ENCODE measurements around the gene CCDC192.
"Not testable (repeated sequence)": the region's sequence is repeated elsewhere in the genome, so short reads cannot be mapped to it uniquely, and the experiment has no call there.

The CCDC192 gene

GRCh38 chr5:127702926-127703561, at the start of gene CCDC192:
Gene CCDC192, plus strand, starts transcription at chr5:127703391. Its CDS starts 55 bp downstream, at chr5:127703446.
- FAIRE-seq: no peak

- no peak for FAIRE-seq
These were observed 46.4 kb upstream of the CCDC192 start for GRCh38 chr5:127656825-127657224.

- FAIRE-seq: no peak
These were observed 43.0 kb upstream of the CCDC192 start for GRCh38 chr5:127660047-127660733.

GRCh38 chr5:127664093-127664492, 39.1 kb upstream of the CCDC192 start:
- no peak for FAIRE-seq

DNA sequence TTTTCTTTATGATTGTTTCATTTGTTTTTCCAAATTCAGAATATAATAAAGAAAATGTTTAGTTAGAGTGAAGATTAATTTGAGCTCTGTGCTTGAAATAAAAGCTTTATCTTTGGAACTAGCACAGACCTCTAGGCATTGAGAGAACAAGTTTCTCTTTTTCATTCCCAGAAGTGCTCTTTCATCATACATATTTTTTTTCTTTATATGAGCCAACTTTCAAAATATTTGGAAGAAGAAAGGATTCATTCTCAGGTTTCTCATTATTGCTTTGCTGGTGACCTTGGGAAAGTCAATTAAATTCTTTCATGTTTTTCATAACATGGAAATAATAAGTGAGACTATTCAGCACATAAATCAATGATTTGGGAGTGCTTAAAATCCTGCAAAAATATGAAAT, 37.5 kb upstream of the CCDC192 start:
- FAIRE-seq: no peak

DNA sequence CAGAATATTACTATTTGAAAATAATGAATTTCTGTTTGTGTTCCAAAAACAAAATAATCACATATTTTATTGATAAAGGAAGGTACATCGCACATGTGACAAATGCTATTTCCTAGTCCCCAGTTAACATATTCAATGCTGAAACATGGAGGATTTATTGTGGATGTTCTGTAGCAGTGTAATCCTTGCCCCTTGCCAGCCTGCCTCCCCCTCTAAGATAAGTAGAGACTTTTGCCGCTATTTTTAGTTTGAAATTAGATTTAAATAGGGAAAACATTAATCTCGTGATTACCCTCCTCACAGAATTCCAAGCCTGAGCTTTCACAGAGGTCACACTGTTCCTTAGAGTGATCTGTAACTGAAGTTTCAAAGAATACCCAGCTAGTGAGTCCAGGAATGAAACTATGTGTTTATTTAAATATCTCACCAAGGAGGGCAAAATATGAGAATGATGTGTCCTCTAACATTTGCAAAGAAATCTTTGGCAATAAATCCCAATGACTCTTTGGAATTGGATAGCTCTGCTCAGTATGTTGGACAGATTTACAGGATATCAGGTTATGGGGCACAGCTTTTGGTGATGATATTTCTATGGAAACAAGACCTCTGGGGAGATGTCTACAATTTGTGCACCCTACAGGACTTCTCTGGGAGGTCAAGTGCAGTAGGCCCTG, 37.0 kb upstream of the CCDC192 start:
- no peak for FAIRE-seq

DNA sequence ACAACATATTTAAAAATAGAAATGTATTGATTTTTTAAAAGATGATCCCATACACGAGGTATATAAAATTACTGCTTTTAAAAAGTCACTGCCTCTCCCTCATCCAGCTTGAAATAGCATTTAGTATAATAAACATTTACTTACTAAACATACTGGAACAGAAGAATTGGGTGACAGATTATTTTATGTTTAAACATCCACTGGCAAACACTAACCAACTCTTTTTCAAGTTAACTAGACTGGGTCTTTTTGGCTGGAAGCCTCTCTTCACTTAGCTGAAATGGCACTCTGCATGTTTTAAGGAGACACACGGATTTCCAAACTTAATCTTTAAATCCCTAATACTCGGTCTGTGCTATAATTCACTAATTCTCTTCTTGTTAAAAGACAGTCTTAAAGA, 35.3 kb upstream of the CCDC192 start:
- no peak for FAIRE-seq

DNA sequence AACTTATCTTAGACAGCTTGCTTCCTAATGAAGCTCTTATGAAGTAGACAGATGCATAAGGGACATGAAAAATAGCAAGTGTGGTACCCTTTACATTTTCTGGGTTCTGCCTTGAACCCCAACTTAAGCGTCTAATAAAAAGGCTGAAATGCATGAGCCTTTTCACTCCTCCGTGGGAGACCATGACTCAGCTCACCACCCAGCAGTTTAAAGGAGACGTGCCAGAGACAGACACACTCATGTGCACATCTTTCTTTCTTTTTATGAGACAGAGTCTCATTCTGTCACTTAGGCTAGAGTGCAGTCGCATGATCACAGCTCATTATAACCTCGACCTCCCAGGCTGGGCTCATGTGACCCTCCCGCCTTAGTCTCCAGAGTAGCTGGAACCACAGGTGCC, 32.0 kb upstream of the CCDC192 start:
- FAIRE-seq: no peak

- FAIRE-seq: no peak
These were observed 29.9 kb upstream of the CCDC192 start for GRCh38 chr5:127673117-127673800.

GRCh38 chr5:127676951-127677350, 26.2 kb upstream of the CCDC192 start:
- not testable (repeated sequence) for FAIRE-seq

- FAIRE-seq: not testable (repeated sequence)
These were observed 23.4 kb upstream of the CCDC192 start for GRCh38 chr5:127679691-127680330.

- no peak for FAIRE-seq
These were observed 22.6 kb upstream of the CCDC192 start for GRCh38 chr5:127680595-127680994.

DNA sequence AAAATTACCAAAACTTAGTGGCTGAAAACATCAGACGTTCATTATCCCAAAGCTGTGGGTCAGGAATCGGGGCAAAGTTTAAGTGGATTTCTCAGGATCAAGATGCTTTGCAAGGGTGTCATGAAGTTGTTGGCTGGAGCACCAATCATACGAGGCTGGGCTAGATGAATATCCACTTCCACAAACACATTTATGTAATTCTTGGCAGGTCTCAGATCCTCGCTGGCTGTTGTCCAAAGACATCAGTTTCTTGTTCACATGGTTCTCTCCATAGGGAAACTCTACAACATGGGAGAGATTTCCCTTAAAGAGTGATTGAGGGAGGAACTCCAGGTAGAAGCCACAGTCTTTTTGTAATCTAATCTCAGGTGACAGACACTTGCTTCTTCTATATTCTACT, 20.2 kb upstream of the CCDC192 start:
- FAIRE-seq: no peak

DNA sequence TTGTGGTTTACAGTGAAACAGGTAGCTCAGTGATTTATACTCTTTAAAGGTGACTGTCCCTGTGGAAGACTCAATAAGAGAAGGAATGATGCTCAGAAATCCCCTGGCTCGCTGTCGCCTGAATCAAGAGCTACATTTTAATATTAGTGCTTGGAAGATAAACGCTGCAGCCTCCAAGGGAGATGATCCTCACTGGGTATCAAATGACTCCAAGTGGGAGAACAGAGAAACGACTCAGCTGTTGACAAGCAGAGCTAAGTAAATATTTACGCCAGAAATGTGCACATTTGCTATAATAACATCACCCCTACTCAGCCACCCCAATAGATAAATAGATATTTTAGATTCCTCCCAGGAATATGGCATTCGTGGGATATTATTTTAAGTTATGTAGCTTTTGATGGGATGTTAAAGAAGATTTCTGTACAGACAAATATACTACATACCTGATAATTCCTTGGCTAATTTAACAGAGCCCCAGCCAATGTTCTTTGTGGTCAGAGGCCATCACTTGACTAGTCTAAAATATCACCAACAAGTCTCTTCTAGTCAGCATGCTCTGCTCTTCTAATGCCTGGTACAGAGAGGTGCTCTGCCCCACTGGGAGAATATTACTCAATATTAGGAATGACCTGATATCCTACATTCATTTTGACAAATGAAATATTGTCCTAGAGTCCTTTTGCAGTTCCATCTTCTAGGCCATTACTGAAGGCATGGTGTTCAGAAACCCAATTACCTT, 18.3 kb upstream of the CCDC192 start:
- no peak for FAIRE-seq

GRCh38 chr5:127685662-127686061, 17.5 kb upstream of the CCDC192 start:
- no peak for FAIRE-seq

DNA sequence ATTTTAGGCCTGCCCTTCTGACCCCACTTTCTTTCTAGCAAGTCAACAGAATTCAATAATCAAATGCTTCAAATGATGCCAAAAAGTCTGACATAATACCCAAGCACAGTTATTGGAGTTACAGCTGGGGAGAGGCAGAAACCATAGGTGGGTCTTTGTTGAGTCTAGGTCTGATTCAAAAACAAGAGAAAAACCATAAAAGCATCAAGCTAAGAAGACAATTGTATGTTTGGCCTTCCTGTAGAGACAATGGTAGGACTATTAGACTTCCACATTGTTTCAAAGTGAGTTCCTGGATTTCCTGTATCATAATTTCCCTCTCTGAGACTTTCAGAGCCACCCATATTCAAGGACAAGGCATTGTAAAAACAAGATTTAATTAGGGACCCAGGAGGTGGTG, 16.8 kb upstream of the CCDC192 start:
- no peak for FAIRE-seq

GRCh38 chr5:127694518-127695171, 8.5 kb upstream of the CCDC192 start:
- no peak for FAIRE-seq

DNA sequence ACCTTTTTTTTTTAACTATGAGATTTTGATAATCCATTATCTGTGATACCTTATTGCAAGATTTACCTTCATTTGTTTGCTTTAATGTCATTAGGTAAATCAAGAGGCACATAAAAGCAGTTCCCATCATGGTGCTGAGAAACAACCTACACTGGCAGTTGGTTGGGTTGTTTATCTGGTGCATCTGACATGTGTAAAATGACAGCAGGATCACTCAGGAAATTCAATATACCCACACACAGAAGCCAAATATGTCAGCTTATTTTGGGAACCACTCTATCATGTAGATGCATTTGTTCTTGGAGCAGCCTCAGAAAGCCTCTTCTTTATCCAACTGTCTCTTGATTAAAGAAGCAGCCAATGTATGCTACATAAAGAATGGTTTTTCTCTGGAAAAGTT, 7.8 kb upstream of the CCDC192 start:
- no peak for FAIRE-seq

DNA sequence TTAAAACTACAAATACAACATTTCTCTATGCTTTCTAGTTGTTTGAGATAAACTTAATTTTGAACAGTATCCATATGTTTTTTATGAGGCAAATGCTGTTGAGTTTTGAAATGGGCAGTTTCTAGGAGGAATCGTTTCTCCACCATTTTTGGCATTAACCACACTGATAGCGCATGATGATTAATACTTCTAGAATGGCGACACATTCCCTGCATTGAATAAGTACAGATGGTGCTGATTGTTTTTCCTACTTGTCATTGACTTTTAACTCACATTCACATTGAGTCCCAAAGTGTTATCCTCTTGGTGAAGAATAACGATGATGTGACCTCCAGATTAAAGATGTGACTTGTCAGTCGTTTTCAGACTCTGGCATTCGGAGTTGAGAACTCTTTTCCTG, 6.5 kb upstream of the CCDC192 start:
- no peak for FAIRE-seq

GRCh38 chr5:127697894-127698600, 5.1 kb upstream of the CCDC192 start:
- no peak for FAIRE-seq

DNA sequence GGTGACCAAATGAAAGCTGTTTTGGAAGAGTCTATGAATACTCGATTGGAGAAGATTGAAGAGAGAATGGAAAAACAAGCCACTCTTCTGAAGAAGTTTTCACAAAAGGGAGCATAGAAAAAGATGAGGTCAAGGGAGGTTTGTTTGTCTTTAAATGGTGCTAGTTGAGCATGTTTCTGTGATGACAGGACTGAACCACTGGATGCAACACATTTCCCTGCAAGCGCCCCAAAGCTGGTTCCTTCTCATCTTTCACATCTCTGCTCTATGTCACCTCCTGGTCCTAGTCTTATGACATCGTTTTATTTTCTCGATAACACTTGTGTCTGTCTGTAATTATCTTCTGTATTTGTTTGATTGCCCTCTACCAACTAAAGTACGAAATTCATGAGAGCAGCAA, 3.8 kb upstream of the CCDC192 start:
- no peak for FAIRE-seq
